Keratinocyte (primary cell): ENCODE measurements around the gene TMEM144. TPM values are rescaled to one million over a fixed set of nuclear protein-coding genes. Genes with fewer than 3 reads are reported as not detected.

ENCODE experiments used
- DNase-seq: peaks from one replicate; pipeline ENCODE4 v3.0.0-alpha.2; 2011; ENCODE audit warnings: low read depth, missing footprints, low spot score
- FAIRE-seq: peaks from 2 replicates; lab custom pipeline; 2011; peaks lifted over from hg19 to GRCh38; lab: Jason Lieb, UNC
- H2AFZ ChIP-seq: 2 replicates; pipeline ENCODE4 v1.6.0; 2012; ENCODE audit warnings: low read length, control low read depth, inconsistent platforms; ENCODE audit not compliant: control insufficient read depth
- H3K27ac ChIP-seq: 2 replicates; pipeline ENCODE4 v1.5.1; 2011; ENCODE audit warnings: low read length; ENCODE audit not compliant: control insufficient read depth, insufficient read depth
- H3K27me3 ChIP-seq: 3 replicates; pipeline ENCODE4 v1.6.0; 2011; ENCODE audit warnings: low read length; ENCODE audit not compliant: control insufficient read depth, insufficient read depth; ENCODE audit errors: extremely low read depth
- H3K36me3 ChIP-seq, 2 experiments: 2 replicates in 1 of 2; 3 replicates in 1 of 2; pipeline ENCODE4 v1.5.1; 2011; ENCODE audit warnings: low read length in 2 of 2, mild to moderate bottlenecking in 1 of 2; ENCODE audit not compliant: control insufficient read depth in 2 of 2, insufficient read depth in 2 of 2; ENCODE audit errors: extremely low read depth in 1 of 2
- H3K4me1 ChIP-seq: 3 replicates; pipeline ENCODE4 v1.5.1; 2011; ENCODE audit warnings: low read length; ENCODE audit not compliant: control insufficient read depth, insufficient read depth; ENCODE audit errors: extremely low read depth
- H3K4me2 ChIP-seq: 3 replicates; pipeline ENCODE4 v1.6.0; 2011; ENCODE audit warnings: low read depth, low read length; ENCODE audit not compliant: control insufficient read depth, insufficient read depth; ENCODE audit errors: extremely low read depth
- H3K4me3 ChIP-seq, 3 experiments: fragments of 200-600 bp in 1 of 3; sonication (generic) in 1 of 3; 2 replicates in 2 of 3; 3 replicates in 1 of 3; pipeline ENCODE4 v1.5.1; 2011 to 2016; ENCODE audit warnings: low read length in 3 of 3, mild to moderate bottlenecking in 3 of 3, control low read depth in 2 of 3, inconsistent platforms in 1 of 3, low read depth in 1 of 3, mixed read lengths in 1 of 3, mixed run types in 1 of 3, moderate library complexity in 1 of 3; ENCODE audit not compliant: control insufficient read depth in 2 of 3, insufficient read depth in 2 of 3; ENCODE audit errors: extremely low read depth in 1 of 3
- H3K79me2 ChIP-seq: 2 replicates; pipeline ENCODE4 v1.6.0; 2012; ENCODE audit warnings: low read length; ENCODE audit not compliant: control insufficient read depth, insufficient read depth
- H3K9ac ChIP-seq: 3 replicates; pipeline ENCODE4 v1.6.0; 2011; ENCODE audit warnings: low read length; ENCODE audit not compliant: control insufficient read depth, insufficient read depth; ENCODE audit errors: extremely low read depth
- H3K9me1 ChIP-seq: 3 replicates; pipeline ENCODE4 v1.6.0; 2011; ENCODE audit warnings: low read length; ENCODE audit not compliant: control insufficient read depth, insufficient read depth; ENCODE audit errors: extremely low read depth
- H3K9me3 ChIP-seq: 2 replicates; pipeline ENCODE4 v1.5.1; 2012; ENCODE audit warnings: low read depth, low read length; ENCODE audit not compliant: control insufficient read depth
- H4K20me1 ChIP-seq: 3 replicates; pipeline ENCODE4 v1.6.0; 2011; ENCODE audit warnings: low read length; ENCODE audit not compliant: control insufficient read depth, insufficient read depth; ENCODE audit errors: extremely low read depth
- EZH2 ChIP-seq: IDR thresholded peaks from one replicate; pipeline ENCODE4 v1.6.1; 2012; ENCODE audit warnings: inconsistent platforms, mild to moderate bottlenecking, low read length, moderate library complexity
- dilution Hi-C: fragments of 300-500 bp; cut with MboI; formaldehyde crosslinking; loops from one replicate; pipeline ENCODE4 v1.7.0; 2020; ENCODE audit warnings: low sequenced_read_pairs; ENCODE audit not compliant: extremely low pct_ligation_motif_present
- polyA plus RNA-seq, 5 experiments: library from polyadenylated mRNA; depleted of rRNA in 3 of 5; stranded (reverse) in 3 of 5; stranded (forward) in 1 of 5; unstranded in 1 of 5; fragments of >200 nt; gene quantifications; 1 replicate in 1 of 5; 2 replicates in 3 of 5; 3 replicates in 1 of 5; pipeline versions ENCODE4 v1.2.1 to v1.2.3, GENCODE V29; 2011 to 2012; ENCODE audit warnings: missing spikeins in 2 of 5, low read depth in 1 of 5, low replicate concordance in 1 of 5
- TF ChIP-seq, protein P1 (sequence below), 3 experiments: IDR thresholded peaks in 1 of 3; conservative IDR thresholded peaks in 1 of 3; optimal IDR thresholded peaks in 1 of 3; 2 replicates in 2 of 3; 3 replicates in 1 of 3; pipeline versions ENCODE3 to v1.5.1; 2011; ENCODE audit warnings: low read length in 3 of 3, mild to moderate bottlenecking in 3 of 3, moderate library complexity in 2 of 3, control low read depth in 1 of 3, inconsistent platforms in 1 of 3; ENCODE audit not compliant: insufficient read depth in 2 of 3; ENCODE audit errors: extremely low read depth in 1 of 3

TMEM144 gene
- polyA plus RNA-seq, 1 donor (not counting 4 experiments of a cell fraction or from before 2014, with no cell fraction given) = 3.3 TPM

DNA sequence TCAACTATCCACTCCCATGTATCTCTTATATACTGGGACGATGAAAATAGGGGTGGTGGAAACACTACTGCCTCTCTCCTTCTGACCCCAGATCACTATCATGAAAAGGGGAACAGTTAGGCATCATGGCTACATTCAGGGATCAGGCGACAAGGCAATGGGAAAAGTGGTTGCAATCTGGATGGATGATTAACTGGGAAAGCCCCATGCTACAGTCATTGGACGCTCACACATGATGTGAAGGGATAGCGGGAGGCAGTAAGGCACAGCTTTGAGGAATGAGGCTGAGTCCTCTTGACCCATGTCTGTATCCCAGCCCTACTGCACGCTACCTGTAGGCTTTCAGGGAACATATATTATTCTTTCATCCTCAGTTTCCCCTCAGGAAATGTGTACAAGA lies 47.7 kb upstream of the TMEM144 start:
- Histone ChIP-seq H3K79me2 (no peaks in the 10 kb centered on the region), H3K9me3 (no peaks in the 10 kb centered on the region), H3K4me2 (no peak overlapping the region), H3K36me3 (no peaks in the 10 kb centered on the region), H3K9ac (no peak overlapping the region), H3K9me1 (no peaks in the 10 kb centered on the region), H4K20me1 (no peaks in the 10 kb centered on the region), H2AFZ (no peak overlapping the region), H3K27ac (no peak overlapping the region), H3K4me3 (no peak overlapping the region), H3K27me3 (no peaks in the 10 kb centered on the region), H3K4me1 (peaks cover 13% of the 10 kb centered on the region)
- DNase-seq (no peak), FAIRE-seq (no peak)
- dilution Hi-C loops = no loop called here
- TF ChIP-seq, protein P1, sequence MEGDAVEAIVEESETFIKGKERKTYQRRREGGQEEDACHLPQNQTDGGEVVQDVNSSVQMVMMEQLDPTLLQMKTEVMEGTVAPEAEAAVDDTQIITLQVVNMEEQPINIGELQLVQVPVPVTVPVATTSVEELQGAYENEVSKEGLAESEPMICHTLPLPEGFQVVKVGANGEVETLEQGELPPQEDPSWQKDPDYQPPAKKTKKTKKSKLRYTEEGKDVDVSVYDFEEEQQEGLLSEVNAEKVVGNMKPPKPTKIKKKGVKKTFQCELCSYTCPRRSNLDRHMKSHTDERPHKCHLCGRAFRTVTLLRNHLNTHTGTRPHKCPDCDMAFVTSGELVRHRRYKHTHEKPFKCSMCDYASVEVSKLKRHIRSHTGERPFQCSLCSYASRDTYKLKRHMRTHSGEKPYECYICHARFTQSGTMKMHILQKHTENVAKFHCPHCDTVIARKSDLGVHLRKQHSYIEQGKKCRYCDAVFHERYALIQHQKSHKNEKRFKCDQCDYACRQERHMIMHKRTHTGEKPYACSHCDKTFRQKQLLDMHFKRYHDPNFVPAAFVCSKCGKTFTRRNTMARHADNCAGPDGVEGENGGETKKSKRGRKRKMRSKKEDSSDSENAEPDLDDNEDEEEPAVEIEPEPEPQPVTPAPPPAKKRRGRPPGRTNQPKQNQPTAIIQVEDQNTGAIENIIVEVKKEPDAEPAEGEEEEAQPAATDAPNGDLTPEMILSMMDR (optimal IDR thresholded peaks at IDR 0.05 in 1 of 3, IDR thresholded peaks at IDR 0.05 in 1 of 3, conservative IDR thresholded peaks at IDR 0.05 in 1 of 3; ENCODE audit: extremely low read depth in 1 of 3, insufficient read depth in 2 of 3, low read length in 3 of 3) = no peak
- TF ChIP-seq EZH2 = no peak

DNA sequence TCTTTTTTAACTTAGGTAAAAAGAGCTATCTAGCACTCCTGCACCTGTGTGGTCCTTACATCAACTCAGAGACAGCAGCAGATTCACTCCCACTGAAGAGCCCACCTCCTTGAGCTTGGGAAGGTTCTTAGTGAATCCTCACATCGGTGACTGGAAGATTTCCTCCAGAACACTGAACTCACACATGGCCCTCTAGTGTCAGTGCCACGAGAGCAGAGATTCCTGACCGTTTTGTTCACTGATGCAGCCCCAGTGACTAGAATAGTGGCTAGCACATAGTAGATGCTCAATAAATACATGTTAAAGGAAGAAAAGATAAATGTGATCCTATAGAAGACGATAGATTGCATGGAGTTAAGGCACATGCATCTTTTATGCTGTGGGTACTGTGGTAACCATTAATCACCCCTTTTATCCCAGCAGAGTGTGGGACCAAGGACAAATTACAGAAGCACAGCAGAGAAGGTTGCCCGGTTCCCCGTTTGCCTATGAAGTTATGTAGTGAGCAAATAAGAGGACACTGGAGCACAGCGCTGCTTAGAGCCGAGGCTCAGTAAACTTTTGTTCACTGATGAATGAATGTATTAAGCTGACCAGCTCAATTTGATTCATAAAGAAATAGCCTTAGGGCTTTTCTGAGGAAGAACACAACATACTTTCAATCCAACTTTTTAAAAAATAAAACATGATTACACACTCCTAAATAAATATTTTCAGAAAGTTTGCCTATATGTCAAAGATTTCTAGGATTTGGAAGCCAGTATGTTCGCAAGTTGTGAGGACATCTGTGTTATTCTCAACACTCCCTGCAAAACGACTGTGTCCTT lies 46.1 kb upstream of the TMEM144 start:
- H3K4me3 ChIP-seq = no peak overlapping the region
- H3K9ac ChIP-seq = no peak overlapping the region
- no peaks in the 10 kb centered on the region for H3K9me1 ChIP-seq

More for the DNA sequence above, 46.1 kb upstream of the TMEM144 start:
- Histone ChIP-seq H3K27me3 (no peaks in the 10 kb centered on the region), H2AFZ (no peak overlapping the region), H4K20me1 (no peaks in the 10 kb centered on the region), H3K4me1 (peaks cover 6% of the 10 kb centered on the region), H3K27ac (no peak overlapping the region), H3K79me2 (no peaks in the 10 kb centered on the region), H3K4me2 (no peak overlapping the region), H3K36me3 (no peaks in the 10 kb centered on the region), H3K9me3 (no peaks in the 10 kb centered on the region)
- dilution Hi-C loops = no loop called here
- no peak for FAIRE-seq
- no peak for TF ChIP-seq EZH2
- TF ChIP-seq, protein P1 (optimal IDR thresholded peaks at IDR 0.05 in 1 of 3, IDR thresholded peaks at IDR 0.05 in 1 of 3, conservative IDR thresholded peaks at IDR 0.05 in 1 of 3; ENCODE audit: extremely low read depth in 1 of 3, insufficient read depth in 2 of 3, low read length in 3 of 3) = no peak
- DNase-seq = no peak
